Fibroblast of peridontal ligament (primary cell): ENCODE measurements around the gene OR5H2.

Experiments used
- DNase-seq: peaks from one replicate; pipeline ENCODE4 v3.0.0-alpha.2; 2010; ENCODE audit errors: extremely low read depth

OR5H2 gene

DNA sequence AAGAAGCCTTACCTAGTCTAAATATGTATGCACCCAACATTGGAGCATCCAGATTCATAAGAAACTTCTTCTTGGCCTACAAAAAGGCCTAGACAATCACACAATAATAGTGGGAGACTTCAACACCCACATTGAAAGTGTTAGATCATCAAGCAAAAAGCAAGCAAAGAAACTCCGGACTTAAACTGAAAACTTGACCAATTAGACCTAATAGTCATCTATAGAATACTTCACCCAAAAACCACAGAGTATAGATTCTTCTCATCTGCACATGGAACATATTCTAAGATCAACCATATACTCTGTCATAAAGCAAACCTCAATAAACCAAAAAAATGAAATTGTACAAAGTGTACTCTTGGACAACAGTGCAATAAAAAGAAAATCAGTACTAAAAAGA lies 49.0 kb downstream of the OR5H2 start:
- no peak for DNase-seq
